Peyer's patch (tissue), 4 donors: ENCODE measurements around the gene PLD5.

Source experiments
- POLR2A ChIP-seq, 2 donors: fragments of 450-650 bp; IDR thresholded peaks; one replicate each; pipeline ENCODE4 v1.5.1; 2017; ENCODE audit warnings: antibody characterized with exemption in 2 of 2, mild to moderate bottlenecking in 2 of 2, moderate library complexity in 2 of 2
- TF ChIP-seq, protein P1 (sequence below), 6 experiments: fragments of 450-650 bp in 4 of 6; fragments of 200-600 bp in 2 of 6; sonication (generic) in 1 of 6; IDR thresholded peaks; one replicate each; pipeline ENCODE4 v1.5.1; 2017 to 2019; ENCODE audit warnings: antibody characterized with exemption in 6 of 6, mild to moderate bottlenecking in 3 of 6, moderate library complexity in 1 of 6

- TF ChIP-seq, protein P1, sequence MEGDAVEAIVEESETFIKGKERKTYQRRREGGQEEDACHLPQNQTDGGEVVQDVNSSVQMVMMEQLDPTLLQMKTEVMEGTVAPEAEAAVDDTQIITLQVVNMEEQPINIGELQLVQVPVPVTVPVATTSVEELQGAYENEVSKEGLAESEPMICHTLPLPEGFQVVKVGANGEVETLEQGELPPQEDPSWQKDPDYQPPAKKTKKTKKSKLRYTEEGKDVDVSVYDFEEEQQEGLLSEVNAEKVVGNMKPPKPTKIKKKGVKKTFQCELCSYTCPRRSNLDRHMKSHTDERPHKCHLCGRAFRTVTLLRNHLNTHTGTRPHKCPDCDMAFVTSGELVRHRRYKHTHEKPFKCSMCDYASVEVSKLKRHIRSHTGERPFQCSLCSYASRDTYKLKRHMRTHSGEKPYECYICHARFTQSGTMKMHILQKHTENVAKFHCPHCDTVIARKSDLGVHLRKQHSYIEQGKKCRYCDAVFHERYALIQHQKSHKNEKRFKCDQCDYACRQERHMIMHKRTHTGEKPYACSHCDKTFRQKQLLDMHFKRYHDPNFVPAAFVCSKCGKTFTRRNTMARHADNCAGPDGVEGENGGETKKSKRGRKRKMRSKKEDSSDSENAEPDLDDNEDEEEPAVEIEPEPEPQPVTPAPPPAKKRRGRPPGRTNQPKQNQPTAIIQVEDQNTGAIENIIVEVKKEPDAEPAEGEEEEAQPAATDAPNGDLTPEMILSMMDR (IDR thresholded peaks at IDR 0.05) = no peak
- TF ChIP-seq POLR2A (IDR thresholded peaks at IDR 0.05) = no peak
Observed at GRCh38 chr1:242569867-242570266, 45.4 kb upstream of the PLD5 start.
